ENCODE measurements around the gene PPIL4.

PPIL4 gene

DNA sequence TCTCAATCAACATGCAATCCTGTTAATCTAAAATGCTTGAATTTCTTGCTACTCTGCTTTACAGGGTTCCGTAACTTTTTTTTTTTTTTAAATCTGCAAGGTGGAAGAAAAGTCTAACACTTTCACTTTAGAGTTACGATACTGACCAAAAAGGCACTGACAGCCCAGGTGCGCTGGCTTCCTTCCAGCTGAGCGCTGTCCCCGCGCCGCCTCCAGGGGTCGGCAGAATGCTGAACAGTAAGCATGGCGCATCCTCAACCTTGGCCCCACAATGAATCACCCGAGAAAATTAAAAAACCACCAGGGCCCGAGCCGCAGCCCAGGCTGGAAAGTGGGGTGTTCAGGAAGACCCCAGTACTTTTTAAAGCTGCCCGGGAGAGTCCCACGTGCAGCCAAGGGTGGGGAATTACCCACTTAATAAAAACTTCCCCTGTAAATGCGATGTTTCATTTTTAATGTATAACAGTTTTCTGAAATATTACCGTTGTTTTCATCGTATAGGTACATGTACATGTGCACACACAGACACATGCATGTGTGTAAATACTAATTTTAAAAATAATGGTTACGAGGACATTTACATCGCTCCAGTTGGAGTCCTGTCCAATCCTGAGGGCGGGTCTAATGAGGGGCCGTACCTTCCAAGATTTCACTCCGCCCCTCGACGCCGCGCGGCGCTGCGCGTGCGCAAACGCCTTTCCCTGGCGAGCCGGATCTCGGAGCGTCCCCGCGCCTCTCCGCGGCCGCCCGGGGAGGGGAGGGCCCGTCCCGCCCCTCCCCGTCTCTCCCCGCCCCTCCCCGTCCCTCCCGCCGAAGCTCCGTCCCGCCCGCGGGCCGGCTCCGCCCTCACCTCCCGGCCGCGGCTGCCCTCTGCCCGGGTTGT, 19.9 kb upstream of the PPIL4 start, which contains the start of gene GINM1:
Gene GINM1, plus strand, starts transcription at position 849 of the 883 bp plus-strand sequence. CDS start 40 bp downstream, outside the sequence.
- Histone ChIP-seq H3K9me3 (ENCODE audit: insufficient read depth, low read length, severe bottlenecking) (no peaks in the 10 kb centered on the region), H3K4me2 (ENCODE audit: insufficient read depth, low read length) (peak within 1 kb of the TSS; percentile 88), H4K20me1 (ENCODE audit: insufficient read depth, low read length) (peaks cover 4% of the 10 kb centered on the region; the same call in 1 of the 2 replicates), H3K79me2 (ENCODE audit: insufficient read depth, low read length) (peaks cover 42% of the 10 kb centered on the region), H3K27ac (ENCODE audit: low read length) (peak within 1 kb of the TSS; percentile 73), H3K4me1 (ENCODE audit: insufficient read depth, low read length) (peaks cover 34% of the 10 kb centered on the region), H3K9ac (ENCODE audit: low read depth, low read length) (peak within 1 kb of the TSS; percentile 92), H3K36me3 (ENCODE audit: insufficient read depth, low read length) (no peaks in the 10 kb centered on the region; the same call in 1 of the 2 replicates), H2AFZ (ENCODE audit: low read depth, low read length) (peak within 1 kb of the TSS; percentile 97), H3K27me3 (ENCODE audit: insufficient read depth, low read length, poor library complexity) (peaks cover under 1% of the 10 kb centered on the region), H3K4me3 (ENCODE audit: low read depth in 1 of 2, low read length in 2 of 2) (peak within 1 kb of the TSS; percentile 79 to 95)
- DNase-seq (peak; percentile 96), ATAC-seq (ENCODE audit: insufficient read depth, low read depth) (peak; percentile 87)
- TF ChIP-seq EZH2 (IDR thresholded peaks at IDR 0.05; ENCODE audit: borderline replicate concordance, low read depth, low read length, severe bottlenecking), result no peak
- TF ChIP-seq, protein P1, sequence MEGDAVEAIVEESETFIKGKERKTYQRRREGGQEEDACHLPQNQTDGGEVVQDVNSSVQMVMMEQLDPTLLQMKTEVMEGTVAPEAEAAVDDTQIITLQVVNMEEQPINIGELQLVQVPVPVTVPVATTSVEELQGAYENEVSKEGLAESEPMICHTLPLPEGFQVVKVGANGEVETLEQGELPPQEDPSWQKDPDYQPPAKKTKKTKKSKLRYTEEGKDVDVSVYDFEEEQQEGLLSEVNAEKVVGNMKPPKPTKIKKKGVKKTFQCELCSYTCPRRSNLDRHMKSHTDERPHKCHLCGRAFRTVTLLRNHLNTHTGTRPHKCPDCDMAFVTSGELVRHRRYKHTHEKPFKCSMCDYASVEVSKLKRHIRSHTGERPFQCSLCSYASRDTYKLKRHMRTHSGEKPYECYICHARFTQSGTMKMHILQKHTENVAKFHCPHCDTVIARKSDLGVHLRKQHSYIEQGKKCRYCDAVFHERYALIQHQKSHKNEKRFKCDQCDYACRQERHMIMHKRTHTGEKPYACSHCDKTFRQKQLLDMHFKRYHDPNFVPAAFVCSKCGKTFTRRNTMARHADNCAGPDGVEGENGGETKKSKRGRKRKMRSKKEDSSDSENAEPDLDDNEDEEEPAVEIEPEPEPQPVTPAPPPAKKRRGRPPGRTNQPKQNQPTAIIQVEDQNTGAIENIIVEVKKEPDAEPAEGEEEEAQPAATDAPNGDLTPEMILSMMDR (IDR thresholded peaks at IDR 0.05; ENCODE audit: borderline replicate concordance, extremely low read depth, low read length, poor library complexity, severe bottlenecking), result peak; percentile 73

DNA sequence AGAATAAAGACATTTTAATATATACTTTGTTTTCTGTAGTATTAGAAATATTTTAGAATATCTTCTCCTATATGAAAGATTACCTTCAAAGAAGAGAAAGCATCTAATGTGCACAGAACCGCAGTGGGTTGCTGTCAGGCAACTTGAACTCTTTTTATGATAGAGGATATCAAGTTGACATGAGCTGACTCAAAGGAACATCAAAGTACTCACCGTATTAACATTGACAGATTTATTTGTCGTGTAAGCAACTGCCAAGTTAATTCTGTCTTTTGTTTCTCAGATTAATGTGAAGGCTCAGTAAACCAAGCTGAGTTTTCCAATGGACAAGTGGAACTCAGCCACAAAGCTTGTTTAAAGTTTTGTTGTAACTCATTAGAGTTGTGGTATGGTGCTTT, 18.1 kb upstream of the PPIL4 start:
- H3K9ac ChIP-seq (ENCODE audit: low read depth, low read length), result no peak overlapping the region
- no peak overlapping the region for H2AFZ ChIP-seq (ENCODE audit: low read depth, low read length)
- no peak for ATAC-seq (ENCODE audit: insufficient read depth, low read depth)
- no peak overlapping the region for H3K4me2 ChIP-seq (ENCODE audit: insufficient read depth, low read length)
- no peak overlapping the region for H3K4me3 ChIP-seq (ENCODE audit: low read depth in 1 of 2, low read length in 2 of 2)
- H3K79me2 ChIP-seq (ENCODE audit: insufficient read depth, low read length), result peaks cover 27% of the 10 kb centered on the region
- H3K27ac ChIP-seq (ENCODE audit: low read length), result no peak overlapping the region
- TF ChIP-seq, protein P1 (IDR thresholded peaks at IDR 0.05; ENCODE audit: borderline replicate concordance, extremely low read depth, low read length, poor library complexity, severe bottlenecking), result no peak
- no peak for TF ChIP-seq EZH2 (IDR thresholded peaks at IDR 0.05; ENCODE audit: borderline replicate concordance, low read depth, low read length, severe bottlenecking)
- H3K9me3 ChIP-seq (ENCODE audit: insufficient read depth, low read length, severe bottlenecking), result no peaks in the 10 kb centered on the region
- peaks cover 31% of the 10 kb centered on the region for H3K4me1 ChIP-seq (ENCODE audit: insufficient read depth, low read length)
- H3K27me3 ChIP-seq (ENCODE audit: insufficient read depth, low read length, poor library complexity), result peaks cover 3% of the 10 kb centered on the region
- H3K36me3 ChIP-seq (ENCODE audit: insufficient read depth, low read length), result no peaks in the 10 kb centered on the region; the same call in 1 of the 2 replicates
- H4K20me1 ChIP-seq (ENCODE audit: insufficient read depth, low read length), result peaks cover 4% of the 10 kb centered on the region; the same call in 1 of the 2 replicates
- DNase-seq, result no peak

DNA sequence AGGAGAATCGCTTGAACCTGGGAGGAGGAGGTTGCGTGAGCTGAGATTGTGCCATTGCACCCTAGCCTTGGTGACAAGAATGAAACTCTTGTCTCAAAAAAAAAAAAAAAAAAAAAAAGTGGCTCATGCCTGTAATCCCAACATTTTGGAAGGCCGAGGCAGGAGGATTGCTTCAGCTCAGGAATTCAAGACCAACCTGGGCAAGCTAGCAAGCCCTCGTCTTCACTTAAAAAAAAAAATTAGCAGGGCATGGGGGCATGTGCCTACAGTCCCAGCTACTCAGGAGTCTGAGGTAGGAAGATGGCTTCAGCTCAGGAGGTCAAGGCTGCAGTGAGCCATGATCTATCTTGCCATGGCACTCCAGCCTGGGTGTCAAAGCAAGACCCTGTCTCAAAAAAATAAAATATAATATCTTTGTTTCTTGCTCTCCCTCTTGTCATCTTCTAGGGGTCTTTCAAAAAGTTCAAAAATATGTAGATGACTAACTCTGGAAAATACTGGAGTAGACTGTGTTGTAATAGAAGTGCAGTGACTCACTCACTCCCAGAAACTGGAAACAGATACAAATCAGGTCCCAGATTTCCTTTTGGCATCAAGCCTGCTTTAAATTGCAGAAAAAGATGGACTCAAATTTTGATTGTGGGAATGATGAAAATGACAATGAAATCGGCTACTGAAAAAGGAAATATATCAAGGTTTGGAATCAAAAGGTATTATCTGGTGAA, 17.5 kb upstream of the PPIL4 start:
- Histone ChIP-seq H4K20me1 (ENCODE audit: insufficient read depth, low read length) (peaks cover 4% of the 10 kb centered on the region; the same call in 1 of the 2 replicates), H3K4me2 (ENCODE audit: insufficient read depth, low read length) (no peak overlapping the region), H2AFZ (ENCODE audit: low read depth, low read length) (no peak overlapping the region), H3K27ac (ENCODE audit: low read length) (no peak overlapping the region), H3K4me1 (ENCODE audit: insufficient read depth, low read length) (peaks cover 29% of the 10 kb centered on the region), H3K27me3 (ENCODE audit: insufficient read depth, low read length, poor library complexity) (peaks cover 4% of the 10 kb centered on the region), H3K36me3 (ENCODE audit: insufficient read depth, low read length) (no peaks in the 10 kb centered on the region; the same call in 1 of the 2 replicates), H3K79me2 (ENCODE audit: insufficient read depth, low read length) (peaks cover 22% of the 10 kb centered on the region), H3K4me3 (ENCODE audit: low read depth in 1 of 2, low read length in 2 of 2) (no peak overlapping the region), H3K9ac (ENCODE audit: low read depth, low read length) (no peak overlapping the region), H3K9me3 (ENCODE audit: insufficient read depth, low read length, severe bottlenecking) (no peaks in the 10 kb centered on the region)
- ATAC-seq (ENCODE audit: insufficient read depth, low read depth), result no peak
- no peak for TF ChIP-seq EZH2 (IDR thresholded peaks at IDR 0.05; ENCODE audit: borderline replicate concordance, low read depth, low read length, severe bottlenecking)
- TF ChIP-seq, protein P1 (IDR thresholded peaks at IDR 0.05; ENCODE audit: borderline replicate concordance, extremely low read depth, low read length, poor library complexity, severe bottlenecking), result no peak
- DNase-seq, result no peak

Measured in DND-41 (cell line).